Erythroblast (primary cell): ENCODE results near the gene DENND6B.

Source experiments
- DNase-seq, 2 experiments: peaks; one replicate each; lab custom pipeline; 2025; lab: John Stamatoyannopoulos, UW
- GATA1 ChIP-seq: IDR thresholded peaks from 2 replicates; pipeline ENCODE4 v1.6.1; 2011; ENCODE audit warnings: low read depth, mild to moderate bottlenecking, control low read depth, low read length, moderate library complexity
- POLR2A ChIP-seq: IDR thresholded peaks from 2 replicates; pipeline ENCODE4 v1.6.1; 2011; ENCODE audit warnings: mild to moderate bottlenecking, low read length

Gene DENND6B

DNA sequence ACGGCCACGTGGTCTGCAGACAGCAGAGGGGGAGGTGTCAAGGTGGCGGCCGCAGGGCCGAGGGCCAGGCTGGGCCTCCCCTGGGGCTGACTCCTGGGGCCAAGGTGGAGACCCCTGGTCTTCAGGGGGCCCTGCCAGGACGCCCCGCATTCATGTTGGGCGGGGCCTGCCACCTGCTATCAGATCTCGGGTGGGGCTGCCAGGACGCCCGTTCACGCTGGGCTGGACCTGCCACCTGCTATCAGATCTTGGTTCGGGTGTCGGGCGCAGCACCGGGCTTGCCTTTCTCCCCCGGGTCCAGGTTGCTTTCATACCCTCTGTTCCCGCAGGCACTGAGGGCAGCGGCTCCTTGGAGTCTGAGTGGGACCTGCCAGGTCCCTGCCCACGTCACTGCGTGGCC is 40.5 kb downstream of the DENND6B start:
- TF ChIP-seq POLR2A (no peak), GATA1 (no peak)
- DNase-seq = no peak

- DNase-seq = no peak
- TF ChIP-seq POLR2A = no peak
- TF ChIP-seq GATA1 = no peak
These were observed 41.1 kb downstream of the DENND6B start for GRCh38 chr22:50285568-50286229.

GRCh38 chr22:50284479-50284878 is 42.3 kb downstream of the DENND6B start:
- TF ChIP-seq GATA1 (no peak), POLR2A (no peak)
- no peak for DNase-seq

DNA sequence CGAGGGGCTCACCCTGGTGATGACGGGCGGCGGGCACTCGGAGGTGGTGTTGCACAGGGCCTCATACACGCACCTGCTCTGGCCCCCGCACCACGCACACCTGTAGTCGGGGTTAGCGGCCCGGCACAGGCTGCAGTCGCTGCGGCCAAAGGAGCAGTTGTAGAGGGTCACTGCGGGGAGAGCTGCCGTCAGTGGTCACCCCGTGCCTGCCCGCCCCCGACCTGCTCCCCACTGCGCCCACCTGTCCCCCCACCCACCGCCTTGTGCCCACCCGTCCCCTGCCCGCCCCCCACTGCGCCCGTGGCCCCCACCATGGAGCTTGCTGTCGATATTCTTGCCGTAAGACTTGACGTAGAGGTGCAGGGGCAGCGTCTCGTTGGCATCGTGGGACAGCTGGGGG is 43.0 kb downstream of the DENND6B start:
- TF ChIP-seq GATA1 = no peak
- TF ChIP-seq POLR2A = no peak
- no peak for DNase-seq

GRCh38 chr22:50282361-50283155 is 44.3 kb downstream of the DENND6B start:
- no peak for DNase-seq
- TF ChIP-seq GATA1 (no peak), POLR2A (no peak)

- no peak for DNase-seq
- TF ChIP-seq GATA1 = no peak
- TF ChIP-seq POLR2A = no peak
These were observed 44.9 kb downstream of the DENND6B start for GRCh38 chr22:50281957-50282356.

DNA sequence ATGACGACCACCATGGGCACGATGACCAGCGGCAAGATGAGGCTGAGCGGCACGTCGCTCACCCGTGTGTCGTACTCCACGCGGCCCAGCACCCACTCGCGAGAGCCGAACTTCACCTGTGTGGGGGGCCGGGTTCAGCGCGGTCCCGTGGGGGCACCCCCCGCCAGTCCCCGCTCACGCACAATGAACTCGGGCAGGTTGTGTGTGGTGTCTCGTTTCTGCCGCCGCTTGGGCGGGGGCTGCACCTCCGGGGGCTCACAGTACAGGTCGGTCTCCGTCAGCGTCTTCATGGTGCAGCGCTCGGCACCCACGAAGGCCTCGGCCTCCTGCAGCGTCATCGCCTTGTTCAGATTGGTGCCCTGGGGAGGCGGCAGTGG is 45.4 kb downstream of the DENND6B start:
- TF ChIP-seq POLR2A (no peak), GATA1 (no peak)
- DNase-seq = no peak

DNA sequence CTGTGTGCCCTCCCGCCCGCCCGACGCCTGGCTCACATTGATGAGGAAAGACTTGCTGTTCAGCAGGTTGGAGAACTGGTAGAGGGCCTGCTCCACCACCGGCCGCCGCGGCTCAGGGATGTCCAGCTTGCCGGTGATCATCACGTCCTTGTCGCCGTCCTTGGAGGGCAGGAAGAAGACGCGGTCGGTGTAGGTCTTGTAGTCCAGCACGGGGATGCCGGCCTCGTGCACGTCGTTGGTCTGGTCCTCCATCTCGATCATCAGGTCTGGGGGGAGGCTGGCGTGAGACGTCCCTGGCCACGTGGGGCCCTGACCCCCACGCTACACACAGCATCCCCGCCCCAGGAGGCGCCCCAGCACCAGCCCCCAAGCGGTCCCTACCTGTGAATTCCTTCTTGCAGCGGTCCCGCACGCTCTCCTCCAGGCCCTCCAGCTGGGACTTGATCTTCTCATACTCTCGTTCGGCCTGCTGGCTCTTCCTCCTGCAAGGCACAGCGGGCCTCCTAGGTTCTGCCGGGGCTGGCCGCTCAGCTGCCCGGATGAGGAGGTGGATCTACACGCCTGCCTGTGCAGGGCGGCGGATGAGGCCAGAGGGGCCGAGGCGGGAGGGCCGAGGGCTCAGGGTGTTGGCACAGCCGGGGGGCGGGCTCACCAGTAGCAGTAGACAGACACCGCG is 46.0 kb downstream of the DENND6B start:
- no peak for DNase-seq
- TF ChIP-seq GATA1 = no peak
- no peak for TF ChIP-seq POLR2A

GRCh38 chr22:50280022-50280707 is 46.6 kb downstream of the DENND6B start:
- DNase-seq = no peak
- TF ChIP-seq GATA1 (no peak), POLR2A (no peak)

DNA sequence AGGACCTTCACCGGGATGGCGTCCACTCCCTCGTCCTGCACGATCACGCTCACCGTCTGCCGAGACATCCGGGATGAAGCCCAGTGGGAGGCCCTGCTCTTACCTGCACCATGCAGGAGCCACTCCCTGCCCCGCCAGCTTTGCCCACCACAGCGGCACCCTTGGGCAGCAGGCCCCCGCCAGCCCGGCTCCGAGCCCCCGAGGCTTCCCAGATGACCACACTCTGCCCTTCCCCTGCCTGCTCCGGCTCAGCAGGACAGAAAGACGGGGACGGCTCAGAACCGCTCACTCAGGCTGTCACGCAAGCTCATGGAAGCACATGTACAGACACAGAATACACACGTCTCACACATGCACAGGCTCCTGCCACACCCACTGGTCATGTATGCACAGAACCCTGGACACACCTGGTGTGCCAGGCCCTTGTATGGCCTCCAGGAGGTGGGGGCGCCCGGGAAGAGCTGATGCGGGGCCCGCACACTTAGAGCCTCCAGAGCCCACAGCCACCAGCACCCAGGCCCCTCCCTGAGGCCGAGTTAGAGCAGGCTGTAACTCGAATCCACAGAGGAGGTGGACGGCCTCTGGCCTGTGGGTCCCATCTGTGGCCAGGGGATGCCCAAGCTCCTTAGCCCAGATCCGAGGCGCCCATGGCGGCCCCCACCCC is 47.7 kb downstream of the DENND6B start:
- TF ChIP-seq GATA1 (no peak), POLR2A (no peak)
- DNase-seq = no peak

DNA sequence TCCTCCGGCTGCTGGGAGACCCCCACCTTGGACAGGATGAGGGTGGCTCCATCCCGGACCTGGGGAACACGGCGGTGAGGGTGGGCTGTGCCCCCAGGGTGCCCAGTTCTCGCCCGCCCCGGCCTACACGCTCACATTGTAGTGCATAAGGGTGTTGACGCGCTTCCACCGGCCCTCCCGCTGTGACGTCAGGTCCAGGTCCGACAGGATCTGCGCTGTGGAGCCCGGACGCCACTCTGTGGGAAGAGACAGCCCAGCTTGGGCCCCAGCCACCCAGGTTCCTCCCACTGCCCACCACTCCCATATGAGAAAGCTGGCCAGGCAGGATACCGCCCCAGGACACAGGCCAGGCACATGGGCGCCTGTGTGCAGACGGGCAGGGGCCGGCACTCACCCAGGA is 48.4 kb downstream of the DENND6B start:
- DNase-seq = no peak
- no peak for TF ChIP-seq GATA1
- no peak for TF ChIP-seq POLR2A

GRCh38 chr22:50277761-50278160 is 49.1 kb downstream of the DENND6B start:
- TF ChIP-seq POLR2A (no peak), GATA1 (no peak)
- DNase-seq = no peak

DNA sequence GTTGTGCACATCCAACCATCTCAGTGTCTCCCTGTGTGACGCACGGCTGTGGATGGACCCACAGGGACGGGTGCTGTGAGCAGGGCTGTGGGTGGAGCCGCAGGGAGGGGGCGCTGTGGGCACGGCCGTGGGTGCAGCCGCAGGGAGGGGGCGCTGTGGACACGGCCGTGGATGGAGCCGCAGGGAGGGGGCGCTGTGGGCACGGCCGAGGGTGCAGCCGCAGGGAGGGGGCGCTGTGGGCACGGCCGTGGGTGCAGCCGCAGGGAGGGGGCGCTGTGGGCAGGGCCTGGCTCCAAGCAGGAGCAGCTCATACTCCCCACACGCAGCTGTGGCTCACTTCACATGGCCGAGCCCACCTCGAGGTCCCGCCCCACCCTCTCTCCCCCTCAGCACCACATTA is 50.7 kb downstream of the DENND6B start:
- peak; percentile 72 to 77 for DNase-seq
- TF ChIP-seq GATA1 = no peak
- TF ChIP-seq POLR2A = no peak
